ENCODE results near the gene TOM1L1. TPM values are rescaled to one million over a fixed set of nuclear protein-coding genes. Genes with fewer than 3 reads are reported as not detected.

TOM1L1 gene
- total RNA-seq, 1 donor from 2014 or later = 9.0 TPM

DNA sequence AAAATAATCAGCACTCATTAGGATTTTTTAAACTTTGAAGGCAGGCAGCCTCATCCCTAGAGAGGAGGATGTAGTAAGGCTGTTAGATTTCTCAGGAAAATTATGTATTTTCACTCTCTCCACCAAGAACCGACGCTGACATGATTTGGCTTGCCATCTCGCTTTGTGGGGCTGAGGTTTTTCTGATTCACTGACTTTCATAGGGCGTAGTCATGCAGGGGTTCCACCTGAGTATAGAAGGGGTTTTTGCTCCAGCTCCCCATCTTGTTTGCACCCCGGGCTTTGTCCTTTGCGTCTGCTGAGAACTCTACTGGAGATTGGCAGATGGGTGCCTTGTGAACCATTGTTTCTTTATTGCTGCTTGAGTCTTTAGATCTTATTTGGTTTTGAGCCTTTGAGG lies 20.2 kb downstream of the TOM1L1 start:
- TF ChIP-seq, protein P1, sequence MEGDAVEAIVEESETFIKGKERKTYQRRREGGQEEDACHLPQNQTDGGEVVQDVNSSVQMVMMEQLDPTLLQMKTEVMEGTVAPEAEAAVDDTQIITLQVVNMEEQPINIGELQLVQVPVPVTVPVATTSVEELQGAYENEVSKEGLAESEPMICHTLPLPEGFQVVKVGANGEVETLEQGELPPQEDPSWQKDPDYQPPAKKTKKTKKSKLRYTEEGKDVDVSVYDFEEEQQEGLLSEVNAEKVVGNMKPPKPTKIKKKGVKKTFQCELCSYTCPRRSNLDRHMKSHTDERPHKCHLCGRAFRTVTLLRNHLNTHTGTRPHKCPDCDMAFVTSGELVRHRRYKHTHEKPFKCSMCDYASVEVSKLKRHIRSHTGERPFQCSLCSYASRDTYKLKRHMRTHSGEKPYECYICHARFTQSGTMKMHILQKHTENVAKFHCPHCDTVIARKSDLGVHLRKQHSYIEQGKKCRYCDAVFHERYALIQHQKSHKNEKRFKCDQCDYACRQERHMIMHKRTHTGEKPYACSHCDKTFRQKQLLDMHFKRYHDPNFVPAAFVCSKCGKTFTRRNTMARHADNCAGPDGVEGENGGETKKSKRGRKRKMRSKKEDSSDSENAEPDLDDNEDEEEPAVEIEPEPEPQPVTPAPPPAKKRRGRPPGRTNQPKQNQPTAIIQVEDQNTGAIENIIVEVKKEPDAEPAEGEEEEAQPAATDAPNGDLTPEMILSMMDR (IDR thresholded peaks at IDR 0.05; ENCODE audit: borderline replicate concordance) = no peak
- no peak for DNase-seq
- intact Hi-C loops (cut with micrococcal nuclease) = no loop called here
- peaks cover 24% of the 10 kb centered on the region for H3K36me3 ChIP-seq
- H3K9me3 ChIP-seq (replicated peaks) = peaks cover 16% of the 10 kb centered on the region
- H3K4me3 ChIP-seq = no peak overlapping the region
- H3K4me1 ChIP-seq = no peaks in the 10 kb centered on the region
- H3K27ac ChIP-seq (replicated peaks) = no peak overlapping the region
- H3K27me3 ChIP-seq (ENCODE audit: low read depth) = no peaks in the 10 kb centered on the region

DNA sequence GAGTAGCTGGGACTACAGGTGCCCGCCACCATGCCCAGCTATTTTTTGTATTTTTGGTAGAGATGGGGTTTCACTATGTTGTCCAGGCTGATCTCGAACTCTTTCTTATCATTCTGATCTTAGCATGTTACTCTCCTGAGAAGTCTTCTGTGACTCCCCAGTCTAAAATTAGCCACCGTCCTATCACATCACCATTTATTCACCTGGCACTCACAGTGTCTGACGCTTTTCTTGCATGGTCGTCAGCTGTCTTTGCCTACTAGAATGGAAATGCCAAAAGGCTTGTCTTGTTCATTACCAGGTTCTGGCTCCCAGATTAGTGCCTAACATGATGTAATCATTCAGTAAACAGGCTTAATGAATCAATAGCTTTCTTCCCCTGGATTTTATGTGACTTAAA lies 23.8 kb downstream of the TOM1L1 start:
- intact Hi-C loops (cut with micrococcal nuclease) = no loop called here
- Histone ChIP-seq H3K4me3 (no peak overlapping the region), H3K4me1 (no peaks in the 10 kb centered on the region), H3K27ac (replicated peaks) (no peak overlapping the region), H3K9me3 (replicated peaks) (no peaks in the 10 kb centered on the region), H3K27me3 (ENCODE audit: low read depth) (no peaks in the 10 kb centered on the region), H3K36me3 (no peaks in the 10 kb centered on the region)
- DNase-seq = no peak
- TF ChIP-seq, protein P1 (IDR thresholded peaks at IDR 0.05; ENCODE audit: borderline replicate concordance) = no peak

DNA sequence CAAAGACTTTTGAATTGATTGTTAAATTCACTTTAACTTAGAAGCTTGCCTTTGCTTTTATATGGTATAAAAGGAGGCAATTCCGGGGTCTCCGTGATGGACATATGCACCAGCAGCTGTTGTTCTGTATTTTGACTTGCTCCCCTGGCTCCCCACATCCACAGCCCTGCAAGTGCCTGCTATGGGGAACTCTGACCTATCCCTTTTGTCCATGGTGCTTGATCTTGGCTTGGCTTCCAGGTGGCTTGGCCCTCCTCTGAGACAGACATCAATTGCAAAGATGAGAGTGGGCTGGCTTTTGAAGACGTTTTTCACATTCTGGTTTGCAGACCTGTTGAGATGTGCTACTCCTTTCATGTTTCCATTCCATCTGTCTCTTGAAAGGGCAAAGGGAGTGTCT lies 26.9 kb downstream of the TOM1L1 start:
- Histone ChIP-seq H3K27me3 (ENCODE audit: low read depth) (no peaks in the 10 kb centered on the region), H3K4me3 (no peak overlapping the region), H3K4me1 (no peaks in the 10 kb centered on the region), H3K27ac (replicated peaks) (no peak overlapping the region), H3K36me3 (peaks cover 15% of the 10 kb centered on the region), H3K9me3 (replicated peaks) (no peaks in the 10 kb centered on the region)
- DNase-seq = no peak
- intact Hi-C loops (cut with micrococcal nuclease) = no loop called here
- TF ChIP-seq, protein P1 (IDR thresholded peaks at IDR 0.05; ENCODE audit: borderline replicate concordance) = no peak

DNA sequence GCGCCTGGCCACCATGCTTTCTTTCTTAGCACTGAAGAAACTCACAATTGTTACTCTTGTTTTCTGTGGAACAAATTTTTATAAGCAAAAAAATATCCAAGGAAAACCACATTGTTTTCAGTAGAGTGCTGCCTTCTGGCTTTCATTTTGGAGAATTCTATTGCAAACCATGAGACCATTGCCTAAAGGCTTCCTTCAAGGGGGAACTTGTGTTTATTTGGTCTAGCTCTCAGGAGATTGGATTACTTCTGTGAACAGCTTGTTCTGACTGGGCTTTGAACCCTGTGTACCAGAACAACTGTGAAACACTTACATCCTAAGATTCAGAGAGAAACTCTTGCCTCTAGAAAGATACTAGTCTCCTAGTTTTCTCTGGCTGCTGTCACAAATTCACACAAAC lies 32.1 kb downstream of the TOM1L1 start:
- no peaks in the 10 kb centered on the region for H3K4me1 ChIP-seq
- H3K9me3 ChIP-seq (replicated peaks) = no peaks in the 10 kb centered on the region
- intact Hi-C loops (cut with micrococcal nuclease) = no loop called here
- H3K36me3 ChIP-seq = peaks cover 36% of the 10 kb centered on the region
- no peak for DNase-seq
- no peaks in the 10 kb centered on the region for H3K27me3 ChIP-seq (ENCODE audit: low read depth)
- no peak overlapping the region for H3K27ac ChIP-seq (replicated peaks)
- H3K4me3 ChIP-seq = no peak overlapping the region
- TF ChIP-seq, protein P1 (IDR thresholded peaks at IDR 0.05; ENCODE audit: borderline replicate concordance) = no peak

DNA sequence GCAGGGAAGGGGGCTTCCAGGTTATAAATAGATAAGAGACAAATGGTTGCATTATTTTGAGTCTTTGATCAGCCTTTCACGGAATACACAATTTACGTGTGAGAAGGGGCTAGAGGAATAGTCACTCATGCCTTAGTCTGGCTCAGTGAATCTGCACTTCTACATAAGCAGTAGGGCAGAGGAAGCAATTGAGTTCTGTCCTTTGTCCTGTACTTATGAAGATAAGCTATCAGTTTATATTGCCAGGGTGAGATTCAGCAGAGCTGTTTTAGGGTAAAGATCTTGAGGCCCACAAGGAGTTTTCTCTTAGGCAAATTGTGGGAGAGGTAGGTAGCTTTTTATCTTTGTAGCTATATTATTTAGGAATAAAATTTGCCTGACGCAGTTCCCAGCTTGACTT lies 33.3 kb downstream of the TOM1L1 start:
- TF ChIP-seq, protein P1 (IDR thresholded peaks at IDR 0.05; ENCODE audit: borderline replicate concordance) = no peak
- H3K27ac ChIP-seq (replicated peaks) = no peak overlapping the region
- no peak for DNase-seq
- intact Hi-C loops (cut with micrococcal nuclease) = no loop called here
- no peaks in the 10 kb centered on the region for H3K27me3 ChIP-seq (ENCODE audit: low read depth)
- H3K9me3 ChIP-seq (replicated peaks) = no peaks in the 10 kb centered on the region
- peaks cover 36% of the 10 kb centered on the region for H3K36me3 ChIP-seq
- no peak overlapping the region for H3K4me3 ChIP-seq
- H3K4me1 ChIP-seq = no peaks in the 10 kb centered on the region

DNA sequence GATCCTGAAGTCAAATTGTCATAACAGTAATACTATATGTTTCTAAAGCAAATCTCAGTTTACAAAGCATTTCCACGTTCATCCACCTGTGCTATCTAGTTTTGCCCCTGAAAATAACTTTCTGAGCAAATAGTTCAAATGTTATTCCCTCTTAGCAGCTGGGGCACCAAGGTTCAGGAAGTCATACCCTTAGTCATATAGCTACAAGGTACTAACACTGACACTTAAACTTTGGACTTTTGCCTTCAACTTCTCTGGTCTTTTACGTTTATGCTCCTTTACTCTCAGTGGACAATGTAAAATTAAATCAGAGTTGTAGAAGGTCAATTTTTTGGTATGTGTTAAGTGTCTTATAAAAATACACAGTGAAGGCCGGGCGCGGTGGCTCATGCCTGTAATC lies 34.8 kb downstream of the TOM1L1 start:
- TF ChIP-seq, protein P1 (IDR thresholded peaks at IDR 0.05; ENCODE audit: borderline replicate concordance) = no peak
- no peak overlapping the region for H3K27ac ChIP-seq (replicated peaks)
- intact Hi-C loops (cut with micrococcal nuclease) = no loop called here
- no peak for DNase-seq
- no peaks in the 10 kb centered on the region for H3K4me1 ChIP-seq
- H3K27me3 ChIP-seq (ENCODE audit: low read depth) = no peaks in the 10 kb centered on the region
- H3K36me3 ChIP-seq = peaks cover 36% of the 10 kb centered on the region
- no peaks in the 10 kb centered on the region for H3K9me3 ChIP-seq (replicated peaks)
- no peak overlapping the region for H3K4me3 ChIP-seq
